ENCODE measurements around the gene ZBTB7B. TPM values are rescaled to one million over a fixed set of nuclear protein-coding genes. Genes with fewer than 3 reads are reported as not detected.
"Not testable (repeated sequence)": the region's sequence is repeated elsewhere in the genome, so short reads cannot be mapped to it uniquely, and the experiment has no call there.

The ZBTB7B gene
- total RNA-seq, 1 donor from 2014 or later = 29.9 TPM

GRCh38 chr1:154993572-154994268 lies 8.9 kb upstream of the ZBTB7B start, which contains the start of gene LENEP:
Gene LENEP (plus strand): TSS chr1:154993586. CDS start chr1:154993608, 22 bp downstream.
- Mint-ChIP-seq H3K4me3 (ENCODE audit: low read depth) (no peak within 1 kb of the TSS), H3K9me3 (ENCODE audit: low read depth) (no peaks in the 10 kb centered on the region), H3K36me3 (ENCODE audit: insufficient read depth) (peaks cover 6% of the 10 kb centered on the region), H3K4me1 (ENCODE audit: low read depth) (no peaks in the 10 kb centered on the region), H3K27ac (peak within 1 kb of the TSS; percentile 29), H3K27me3 (no peaks in the 10 kb centered on the region)
- DNase-seq (ENCODE audit: low spot score, unreplicated experiment) = no peak
- TF ChIP-seq, protein P1, sequence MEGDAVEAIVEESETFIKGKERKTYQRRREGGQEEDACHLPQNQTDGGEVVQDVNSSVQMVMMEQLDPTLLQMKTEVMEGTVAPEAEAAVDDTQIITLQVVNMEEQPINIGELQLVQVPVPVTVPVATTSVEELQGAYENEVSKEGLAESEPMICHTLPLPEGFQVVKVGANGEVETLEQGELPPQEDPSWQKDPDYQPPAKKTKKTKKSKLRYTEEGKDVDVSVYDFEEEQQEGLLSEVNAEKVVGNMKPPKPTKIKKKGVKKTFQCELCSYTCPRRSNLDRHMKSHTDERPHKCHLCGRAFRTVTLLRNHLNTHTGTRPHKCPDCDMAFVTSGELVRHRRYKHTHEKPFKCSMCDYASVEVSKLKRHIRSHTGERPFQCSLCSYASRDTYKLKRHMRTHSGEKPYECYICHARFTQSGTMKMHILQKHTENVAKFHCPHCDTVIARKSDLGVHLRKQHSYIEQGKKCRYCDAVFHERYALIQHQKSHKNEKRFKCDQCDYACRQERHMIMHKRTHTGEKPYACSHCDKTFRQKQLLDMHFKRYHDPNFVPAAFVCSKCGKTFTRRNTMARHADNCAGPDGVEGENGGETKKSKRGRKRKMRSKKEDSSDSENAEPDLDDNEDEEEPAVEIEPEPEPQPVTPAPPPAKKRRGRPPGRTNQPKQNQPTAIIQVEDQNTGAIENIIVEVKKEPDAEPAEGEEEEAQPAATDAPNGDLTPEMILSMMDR (IDR thresholded peaks at IDR 0.05; ENCODE audit: unreplicated experiment) = no peak

DNA sequence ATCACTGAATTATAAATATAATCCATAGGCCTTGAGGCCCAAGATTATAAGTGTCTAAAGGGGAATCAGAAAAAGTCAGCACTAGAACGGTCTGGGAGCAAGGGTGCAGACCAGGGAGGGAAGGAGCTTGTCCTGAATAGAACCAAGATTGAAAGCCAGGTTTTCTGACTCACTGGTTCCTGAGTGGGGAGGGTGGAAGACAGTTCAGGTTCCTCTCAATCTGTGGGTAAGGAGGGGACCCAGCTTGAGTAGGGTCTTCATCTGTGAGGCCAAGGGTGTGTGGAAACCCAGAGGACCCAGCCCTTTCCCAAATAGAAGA lies 8.4 kb upstream of the ZBTB7B start:
- Mint-ChIP-seq H3K27me3 (no peaks in the 10 kb centered on the region), H3K4me3 (ENCODE audit: low read depth) (no peak overlapping the region), H3K36me3 (ENCODE audit: insufficient read depth) (peaks cover 2% of the 10 kb centered on the region), H3K27ac (no peak overlapping the region), H3K9me3 (ENCODE audit: low read depth) (no peaks in the 10 kb centered on the region), H3K4me1 (ENCODE audit: low read depth) (peaks cover 1% of the 10 kb centered on the region)
- DNase-seq (ENCODE audit: low spot score, unreplicated experiment) = no peak
- TF ChIP-seq, protein P1 (IDR thresholded peaks at IDR 0.05; ENCODE audit: unreplicated experiment) = no peak

DNA sequence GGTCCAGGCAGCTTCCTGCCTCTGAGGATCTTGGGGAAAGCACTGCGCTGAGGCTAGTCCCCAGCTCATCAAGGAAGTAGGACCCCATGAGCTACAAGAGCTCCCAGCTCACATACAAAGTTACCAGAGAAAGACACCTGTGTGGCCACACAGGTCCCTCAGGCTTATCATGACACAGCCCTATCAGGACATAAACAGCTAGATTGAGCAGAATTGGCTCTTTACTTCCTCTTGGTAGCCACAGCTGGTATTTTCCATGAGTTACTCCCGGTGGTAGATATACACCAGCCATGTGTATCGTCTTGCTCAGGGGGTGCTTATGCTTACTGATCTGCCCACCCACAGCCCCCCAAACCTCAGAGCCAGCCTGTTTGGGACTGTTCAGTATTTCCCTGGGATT lies 8.0 kb upstream of the ZBTB7B start:
- peaks cover 2% of the 10 kb centered on the region for H3K36me3 Mint-ChIP-seq (ENCODE audit: insufficient read depth)
- H3K27ac Mint-ChIP-seq = no peak overlapping the region
- no peak overlapping the region for H3K4me3 Mint-ChIP-seq (ENCODE audit: low read depth)
- TF ChIP-seq, protein P1 (IDR thresholded peaks at IDR 0.05; ENCODE audit: unreplicated experiment) = no peak
- peaks cover 1% of the 10 kb centered on the region for H3K4me1 Mint-ChIP-seq (ENCODE audit: low read depth)
- no peak for DNase-seq (ENCODE audit: low spot score, unreplicated experiment)
- H3K27me3 Mint-ChIP-seq = no peaks in the 10 kb centered on the region
- no peaks in the 10 kb centered on the region for H3K9me3 Mint-ChIP-seq (ENCODE audit: low read depth)

GRCh38 chr1:154995301-154995983 lies 7.2 kb upstream of the ZBTB7B start:
- TF ChIP-seq, protein P1 (IDR thresholded peaks at IDR 0.05; ENCODE audit: unreplicated experiment) = peak; percentile 44
- H3K27ac Mint-ChIP-seq = peak overlapping the region; percentile 33
- not testable (repeated sequence) for H3K4me3 Mint-ChIP-seq (ENCODE audit: low read depth); H3K36me3 Mint-ChIP-seq (ENCODE audit: insufficient read depth); H3K27me3 Mint-ChIP-seq; H3K9me3 Mint-ChIP-seq (ENCODE audit: low read depth); DNase-seq (ENCODE audit: low spot score, unreplicated experiment); H3K4me1 Mint-ChIP-seq (ENCODE audit: low read depth)

- H3K27me3 Mint-ChIP-seq = no peaks in the 10 kb centered on the region
- H3K4me1 Mint-ChIP-seq (ENCODE audit: low read depth) = peaks cover 7% of the 10 kb centered on the region
- H3K27ac Mint-ChIP-seq = no peak overlapping the region
- no peak for DNase-seq (ENCODE audit: low spot score, unreplicated experiment)
- no peaks in the 10 kb centered on the region for H3K36me3 Mint-ChIP-seq (ENCODE audit: insufficient read depth)
- no peak overlapping the region for H3K4me3 Mint-ChIP-seq (ENCODE audit: low read depth)
- H3K9me3 Mint-ChIP-seq (ENCODE audit: low read depth) = no peaks in the 10 kb centered on the region
- TF ChIP-seq, protein P1 (IDR thresholded peaks at IDR 0.05; ENCODE audit: unreplicated experiment) = no peak
Measured at GRCh38 chr1:154996966-154997701, 5.5 kb upstream of the ZBTB7B start.
